HCT116 (cell line): ENCODE data around the gene DNAAF1. TPM values are rescaled to one million over a fixed set of nuclear protein-coding genes. Genes with fewer than 3 reads are reported as not detected.

Experiments used
- ATAC-seq: fragments of 200-7000 bp; cut with Tn5 transposase; 2 replicates; pipeline ENCODE4 v1.9.1; 2020; ENCODE audit warnings: mild to moderate bottlenecking, moderate library complexity
- BruUV-seq: library from RNA; stranded (reverse); fragments of 400-500 nt; replicated peaks from 2 replicates; lab custom pipeline; 2021; lab: Mats Ljungman, UMichigan
- CTCF ChIA-PET: fragments of 300-600 bp; sonication (Branson Sonifier 250); formaldehyde crosslinking; loops from one replicate; lab custom pipeline; 2021; ENCODE audit warnings: antibody characterized with exemption; lab: Charles Lee
- POLR2A ChIA-PET: fragments of 300-600, 350-600 bp; sonication (Branson Sonifier 250); formaldehyde crosslinking; loops from one replicate; lab custom pipeline; 2021; ENCODE audit warnings: antibody characterized with exemption; lab: Charles Lee
- RAD21 ChIA-PET, 2 experiments: fragments of 300-600 bp; sonication (Branson Sonifier 250); formaldehyde crosslinking; loops; one replicate each; lab custom pipeline; 2023; ENCODE audit warnings: low total read pairs in 2 of 2; ENCODE audit not compliant: uncharacterized antibody in 2 of 2, unreplicated experiment in 2 of 2, low non-redundant PET in 1 of 2; lab: Charles Lee
- DNase-seq: peaks from one replicate; pipeline ENCODE4 v3.0.0-alpha.2; 2010; ENCODE audit warnings: low read depth, low spot score
- H2AFZ ChIP-seq: fragments of 200-600 bp; shearing (Covaris generic), sonication (generic); 2 replicates; pipeline ENCODE4 v1.6.1; 2017; ENCODE audit warnings: low read depth, mixed run types, mixed read lengths, antibody characterized with exemption, low read length; ENCODE audit not compliant: poor library complexity, severe bottlenecking
- H3K27ac ChIP-seq: 2 replicates; pipeline ENCODE4 v1.5.1; 2012; ENCODE audit warnings: low read depth, low read length
- H3K27me3 ChIP-seq: fragments of 200-600 bp; sonication (generic); 2 replicates; pipeline ENCODE4 v1.6.1; 2016; ENCODE audit warnings: mixed run types, low read length, mixed read lengths; ENCODE audit not compliant: insufficient read depth
- H3K36me3 ChIP-seq, 2 experiments: fragments of 200-500 bp in 1 of 2; fragments of 200-600 bp in 1 of 2; sonication (Bioruptor generic) in 1 of 2; sonication (generic) in 1 of 2; 2 replicates each; pipeline versions ENCODE4 v1.5.1 to v1.6.1; 2014 to 2016; ENCODE audit warnings: low read length in 2 of 2, inconsistent platforms in 1 of 2, mixed read lengths in 1 of 2, mixed run types in 1 of 2; ENCODE audit not compliant: insufficient read depth in 2 of 2, control insufficient read depth in 1 of 2
- H3K4me1 ChIP-seq, 2 experiments: fragments of 200-600 bp in 1 of 2; sonication (generic) in 1 of 2; 2 replicates each; pipeline versions ENCODE4 v1.5.1 to v1.6.1; 2012 to 2017; ENCODE audit warnings: low read length in 2 of 2, inconsistent platforms in 1 of 2, mild to moderate bottlenecking in 1 of 2, mixed read lengths in 1 of 2, mixed run types in 1 of 2, moderate library complexity in 1 of 2; ENCODE audit not compliant: insufficient read depth in 2 of 2, control insufficient read depth in 1 of 2
- H3K4me2 ChIP-seq: fragments of 200-600 bp; sonication (generic); 2 replicates; pipeline ENCODE4 v1.6.1; 2017; ENCODE audit warnings: mixed run types, low read length, mixed read lengths
- H3K4me3 ChIP-seq, 2 experiments: fragments of 200-600 bp in 1 of 2; sonication (generic) in 1 of 2; replicated peaks in 1 of 2; 2 replicates each; pipeline ENCODE4 v1.5.1; 2011 to 2016; ENCODE audit warnings: low read length in 2 of 2, control low read depth in 1 of 2, low read depth in 1 of 2, mild to moderate bottlenecking in 1 of 2, mixed read lengths in 1 of 2, mixed run types in 1 of 2
- H3K79me2 ChIP-seq: fragments of 200-600 bp; sonication (generic); 2 replicates; pipeline ENCODE4 v1.6.1; 2017; ENCODE audit warnings: mild to moderate bottlenecking, mixed run types, low read length, moderate library complexity, mixed read lengths; ENCODE audit not compliant: insufficient read depth
- H3K9ac ChIP-seq: fragments of 200-600 bp; sonication (generic); 2 replicates; pipeline ENCODE4 v1.6.1; 2016; ENCODE audit warnings: low read length, mixed read lengths
- H3K9me2 ChIP-seq: fragments of 200-600 bp; sonication (generic), shearing (Covaris generic); 2 replicates; pipeline ENCODE4 v1.6.1; 2017; ENCODE audit warnings: mixed run types, mild to moderate bottlenecking, moderate library complexity; ENCODE audit not compliant: insufficient read depth
- H3K9me3 ChIP-seq, 2 experiments: fragments of 200-500 bp in 1 of 2; fragments of 200-600 bp in 1 of 2; sonication (Bioruptor generic) in 1 of 2; sonication (generic) in 1 of 2; 2 replicates each; pipeline ENCODE4 v1.6.1; 2014 to 2017; ENCODE audit warnings: low read length in 2 of 2, mixed read lengths in 2 of 2, inconsistent platforms in 1 of 2, low read depth in 1 of 2, mild to moderate bottlenecking in 1 of 2, mixed run types in 1 of 2, moderate library complexity in 1 of 2; ENCODE audit not compliant: control insufficient read depth in 1 of 2, insufficient read depth in 1 of 2
- H4K20me1 ChIP-seq: fragments of 200-600 bp; sonication (generic), shearing (Covaris generic); 2 replicates; pipeline ENCODE4 v1.6.1; 2017; ENCODE audit warnings: mixed run types, mild to moderate bottlenecking, moderate library complexity; ENCODE audit not compliant: insufficient read depth
- MAX ChIP-seq: IDR thresholded peaks from 2 replicates; pipeline ENCODE4 v1.6.1; 2012
- RAD21 ChIP-seq: IDR thresholded peaks from 2 replicates; pipeline ENCODE4 v1.6.1; 2012; ENCODE audit warnings: low read depth, mild to moderate bottlenecking
- SP1 ChIP-seq: IDR thresholded peaks from 2 replicates; pipeline ENCODE4 v1.6.1; 2012; ENCODE audit warnings: low read depth
- ZBTB33 ChIP-seq: IDR thresholded peaks from 2 replicates; pipeline ENCODE4 v1.6.1; 2011; ENCODE audit warnings: mild to moderate bottlenecking, low read length, moderate library complexity; ENCODE audit not compliant: insufficient replicate concordance; ENCODE audit errors: extremely low read depth
- ZFX ChIP-seq: fragments of 450-650 bp; IDR thresholded peaks from 2 replicates; pipeline ENCODE4 v1.6.1; 2017
- intact Hi-C: fragments of 100-400 bp; cut with micrococcal nuclease; formaldehyde crosslinking; loops from 2 replicates; pipeline ENCODE4 v1.10.0; 2022
- total RNA-seq: library from RNA; stranded (reverse); gene quantifications from one replicate; pipeline ENCODE4 v1.2.1, GENCODE V29; 2021; ENCODE audit not compliant: unreplicated experiment

The DNAAF1 gene
- total RNA-seq, 1 experiment from 2014 or later: 0.30 TPM

- no peak for TF ChIP-seq ZBTB33
- TF ChIP-seq RAD21: peak; percentile 99
- TF ChIP-seq ZFX: no peak
- TF ChIP-seq, all 23 proteins: peak for 7
Observed at GRCh38 chr16:84186685-84187437, 41.8 kb downstream of the DNAAF1 start, which contains the start of gene TAF1C (continued).

GRCh38 chr16:84190731-84191388, 45.8 kb downstream of the DNAAF1 start, which contains the start of gene ADAD2:
Gene ADAD2 (plus strand): TSS chr16:84191157. CDS start chr16:84191231, 74 bp downstream.
- no peaks in the 10 kb centered on the region for H4K20me1 ChIP-seq
- H3K4me1 ChIP-seq: peaks cover 3 to 7% of the 10 kb centered on the region in 2 experiments; a peak in 3 of 4 replicates
- H3K9me2 ChIP-seq: no peaks in the 10 kb centered on the region
- H3K4me3 ChIP-seq: no peak within 1 kb of the TSS
- DNase-seq (peak; percentile 37), ATAC-seq (peak; percentile 47)
- no peaks in the 10 kb centered on the region for H3K9me3 ChIP-seq
- intact Hi-C loops: no loop called here
- RAD21 ChIA-PET: no interaction called here
- peaks cover 10% of the 10 kb centered on the region for H3K79me2 ChIP-seq
- H3K9ac ChIP-seq: no peak within 1 kb of the TSS
- no TSS peak for BruUV-seq
- POLR2A ChIA-PET: no interaction called here
- no peak within 1 kb of the TSS for H2AFZ ChIP-seq
- no peaks in the 10 kb centered on the region for H3K36me3 ChIP-seq
- CTCF ChIA-PET: no interaction called here
- no peaks in the 10 kb centered on the region for H3K27me3 ChIP-seq
- H3K4me2 ChIP-seq: no peak within 1 kb of the TSS
- TF ChIP-seq MAX (no peak), SP1 (no peak; the same call in 1 of the 2 replicates), RAD21 (no peak)
- no peak within 1 kb of the TSS for H3K27ac ChIP-seq
